Trophoblast cell (in vitro differentiated cells and primary cell): ENCODE results near the gene FER.

Experiments
- DNase-seq, 2 donors: peaks; one replicate each; pipeline ENCODE4 v3.0.0-alpha.2; 2016
- H2AFZ ChIP-seq: 2 replicates; pipeline ENCODE4 v1.6.1; 2013; ENCODE audit warnings: low read length, moderate library complexity, mild to moderate bottlenecking; ENCODE audit not compliant: insufficient read depth, poor library complexity
- H2AK5ac ChIP-seq: 2 replicates; pipeline ENCODE4 v1.6.1; 2013; ENCODE audit warnings: mild to moderate bottlenecking, low read length
- H2BK120ac ChIP-seq: 2 replicates; pipeline ENCODE4 v1.6.1; 2013; ENCODE audit warnings: low read length, mild to moderate bottlenecking, moderate library complexity; ENCODE audit not compliant: insufficient read depth, poor library complexity
- H2BK12ac ChIP-seq: 2 replicates; pipeline ENCODE4 v1.6.1; 2013; ENCODE audit warnings: mild to moderate bottlenecking, low read length, moderate library complexity
- H2BK5ac ChIP-seq: 2 replicates; pipeline ENCODE4 v1.6.1; 2013; ENCODE audit warnings: low read length, low read depth, moderate library complexity, mild to moderate bottlenecking; ENCODE audit not compliant: poor library complexity
- H3K14ac ChIP-seq: 2 replicates; pipeline ENCODE4 v1.6.1; 2013; ENCODE audit warnings: mild to moderate bottlenecking, low read length
- H3K18ac ChIP-seq: 2 replicates; pipeline ENCODE4 v1.6.1; 2013; ENCODE audit warnings: mild to moderate bottlenecking, low read length
- H3K23ac ChIP-seq: 2 replicates; pipeline ENCODE4 v1.6.1; 2013; ENCODE audit warnings: low read length
- H3K27ac ChIP-seq: 2 replicates; pipeline ENCODE4 v1.5.1; 2013; ENCODE audit warnings: low read depth, mild to moderate bottlenecking, inconsistent platforms, low read length, moderate library complexity
- H3K27me3 ChIP-seq: 2 replicates; pipeline ENCODE4 v1.6.1; 2013; ENCODE audit warnings: inconsistent platforms, mild to moderate bottlenecking, low read length, moderate library complexity; ENCODE audit not compliant: insufficient read depth
- H3K36me3 ChIP-seq, 2 experiments: 1 replicate in 1 of 2; 2 replicates in 1 of 2; pipeline ENCODE4 v1.6.1; 2013; ENCODE audit warnings: low read length in 2 of 2, mild to moderate bottlenecking in 2 of 2, moderate library complexity in 1 of 2; ENCODE audit not compliant: insufficient read depth in 2 of 2, control insufficient read depth in 1 of 2
- H3K4ac ChIP-seq: 2 replicates; pipeline ENCODE4 v1.6.1; 2013; ENCODE audit warnings: low read depth, mild to moderate bottlenecking, low read length, moderate library complexity
- H3K4me1 ChIP-seq, 2 experiments: 1 replicate in 1 of 2; 2 replicates in 1 of 2; pipeline ENCODE4 v1.6.1; 2013; ENCODE audit warnings: low read length in 2 of 2, mild to moderate bottlenecking in 2 of 2, moderate library complexity in 1 of 2; ENCODE audit not compliant: insufficient read depth in 2 of 2, control insufficient read depth in 1 of 2
- H3K4me2 ChIP-seq: 2 replicates; pipeline ENCODE4 v1.6.1; 2013; ENCODE audit warnings: inconsistent platforms, mild to moderate bottlenecking, low read length, moderate library complexity
- H3K4me3 ChIP-seq: 2 replicates; pipeline ENCODE4 v1.5.1; 2013; ENCODE audit warnings: mild to moderate bottlenecking, low read depth, low read length, inconsistent platforms
- H3K79me1 ChIP-seq: one replicate; pipeline ENCODE4 v1.6.1; 2013; ENCODE audit warnings: low read length
- H3K79me2 ChIP-seq: 2 replicates; pipeline ENCODE4 v1.6.1; 2013; ENCODE audit warnings: low read length, mild to moderate bottlenecking; ENCODE audit not compliant: control insufficient read depth, insufficient read depth, poor library complexity
- H3K9ac ChIP-seq: 2 replicates; pipeline ENCODE4 v1.6.1; 2013; ENCODE audit warnings: mild to moderate bottlenecking, low read length
- H3K9me3 ChIP-seq: 2 replicates; pipeline ENCODE4 v1.6.1; 2013; ENCODE audit warnings: low read depth, mild to moderate bottlenecking, control low read depth, inconsistent platforms, low read length; ENCODE audit not compliant: insufficient read depth
- H4K12ac ChIP-seq: 2 replicates; pipeline ENCODE4 v1.6.1; 2013; ENCODE audit warnings: low read depth, mild to moderate bottlenecking, low read length, moderate library complexity
- H4K8ac ChIP-seq: 2 replicates; pipeline ENCODE4 v1.6.1; 2013; ENCODE audit warnings: low read depth, mild to moderate bottlenecking, low read length, moderate library complexity
- H4K91ac ChIP-seq: one replicate; pipeline ENCODE4 v1.6.1; 2013; ENCODE audit warnings: low read depth, mild to moderate bottlenecking, low read length, moderate library complexity
- WGBS: extraction: QIAGEN DNeasy Blood & Tissue Kit; methylation state at CpG from one replicate; pipeline ENCODE4 v1.1.7; 2013; ENCODE audit warnings: missing lambda C conversion rate; ENCODE audit not compliant: insufficient read length, insufficient coverage; ENCODE audit errors: extremely low coverage; 5-methylcytosine and 5-hydroxymethylcytosine counted together

FER gene

GRCh38 chr5:109083937-109084336 lies 336.2 kb downstream of the FER start:
- H3K4me2 ChIP-seq: no peak overlapping the region
- H3K27ac ChIP-seq: no peak overlapping the region
- no peak overlapping the region for H2AK5ac ChIP-seq
- no peak overlapping the region for H2BK5ac ChIP-seq
- no peaks in the 10 kb centered on the region for H3K79me1 ChIP-seq
- H3K9ac ChIP-seq: no peak overlapping the region
- H3K4me3 ChIP-seq: no peak overlapping the region
- H4K12ac ChIP-seq: no peak overlapping the region
- no CpG with 5 or more reads among the region's 1 CpG for WGBS
- no peak overlapping the region for H2BK120ac ChIP-seq
- H3K9me3 ChIP-seq: no peaks in the 10 kb centered on the region
- H3K79me2 ChIP-seq: no peaks in the 10 kb centered on the region
- no peak overlapping the region for H4K8ac ChIP-seq
- H3K18ac ChIP-seq: no peak overlapping the region
- no peak overlapping the region for H3K14ac ChIP-seq
- H4K91ac ChIP-seq: no peak overlapping the region
- no peaks in the 10 kb centered on the region for H3K27me3 ChIP-seq
- no peak overlapping the region for H3K4ac ChIP-seq
- no peaks in the 10 kb centered on the region for H3K4me1 ChIP-seq
- no peak overlapping the region for H2AFZ ChIP-seq
- peak in 1 of 2 donors; percentile 2 for DNase-seq
- H3K36me3 ChIP-seq: no peaks in the 10 kb centered on the region
- H2BK12ac ChIP-seq: no peak overlapping the region
- no peak overlapping the region for H3K23ac ChIP-seq

- no peak overlapping the region for H2BK12ac ChIP-seq
- H3K18ac ChIP-seq: no peak overlapping the region
- no peak overlapping the region for H3K14ac ChIP-seq
- H3K4me1 ChIP-seq: no peaks in the 10 kb centered on the region
- H4K91ac ChIP-seq: no peak overlapping the region
- H3K79me2 ChIP-seq: no peaks in the 10 kb centered on the region
- no peak overlapping the region for H3K4me3 ChIP-seq
- H3K79me1 ChIP-seq: no peaks in the 10 kb centered on the region
- no peak overlapping the region for H3K9ac ChIP-seq
- no peak overlapping the region for H4K8ac ChIP-seq
- H3K27ac ChIP-seq: no peak overlapping the region
- H3K9me3 ChIP-seq: peaks cover 1% of the 10 kb centered on the region
- H2AK5ac ChIP-seq: no peak overlapping the region
- H3K4me2 ChIP-seq: no peak overlapping the region
- no peak for DNase-seq
- H2AFZ ChIP-seq: no peak overlapping the region
- H4K12ac ChIP-seq: no peak overlapping the region
- no peak overlapping the region for H3K4ac ChIP-seq
- H2BK120ac ChIP-seq: no peak overlapping the region
- H3K23ac ChIP-seq: no peak overlapping the region
- H2BK5ac ChIP-seq: no peak overlapping the region
- no peaks in the 10 kb centered on the region for H3K36me3 ChIP-seq
- H3K27me3 ChIP-seq: no peaks in the 10 kb centered on the region
Observed at GRCh38 chr5:109089191-109089590, 341.5 kb downstream of the FER start.

- Histone ChIP-seq H3K18ac (no peak overlapping the region), H3K4me3 (no peak overlapping the region), H3K79me1 (no peaks in the 10 kb centered on the region), H2BK120ac (no peak overlapping the region), H3K27me3 (no peaks in the 10 kb centered on the region), H3K4ac (no peak overlapping the region), H3K79me2 (no peaks in the 10 kb centered on the region), H3K27ac (no peak overlapping the region), H2AK5ac (no peak overlapping the region), H3K23ac (no peak overlapping the region), H3K9ac (no peak overlapping the region), H2BK12ac (no peak overlapping the region), H4K12ac (no peak overlapping the region), H3K36me3 (no peaks in the 10 kb centered on the region), H4K8ac (no peak overlapping the region), H3K4me1 (no peaks in the 10 kb centered on the region), H4K91ac (no peak overlapping the region), H3K4me2 (no peak overlapping the region), H3K14ac (no peak overlapping the region), H2AFZ (no peak overlapping the region), H3K9me3 (no peaks in the 10 kb centered on the region), H2BK5ac (no peak overlapping the region)
- no peak for DNase-seq
- no CpG with 5 or more reads among the region's 1 CpG for WGBS
Observed at GRCh38 chr5:109099081-109099480, 351.4 kb downstream of the FER start.

GRCh38 chr5:109100971-109101370 lies 353.3 kb downstream of the FER start:
- no peak overlapping the region for H2BK5ac ChIP-seq
- no peaks in the 10 kb centered on the region for H3K79me1 ChIP-seq
- H2AFZ ChIP-seq: no peak overlapping the region
- H3K27ac ChIP-seq: no peak overlapping the region
- no peaks in the 10 kb centered on the region for H3K79me2 ChIP-seq
- H3K9ac ChIP-seq: no peak overlapping the region
- no peaks in the 10 kb centered on the region for H3K9me3 ChIP-seq
- no peak overlapping the region for H4K12ac ChIP-seq
- no peak overlapping the region for H3K18ac ChIP-seq
- no peak overlapping the region for H4K8ac ChIP-seq
- no peaks in the 10 kb centered on the region for H3K36me3 ChIP-seq
- H3K4me1 ChIP-seq: no peaks in the 10 kb centered on the region
- no peak overlapping the region for H2AK5ac ChIP-seq
- DNase-seq: no peak
- no peak overlapping the region for H2BK120ac ChIP-seq
- H3K27me3 ChIP-seq: no peaks in the 10 kb centered on the region
- WGBS: no CpG with 5 or more reads among the region's 2 CpGs
- H4K91ac ChIP-seq: no peak overlapping the region
- no peak overlapping the region for H3K4me3 ChIP-seq
- H2BK12ac ChIP-seq: no peak overlapping the region
- no peak overlapping the region for H3K14ac ChIP-seq
- no peak overlapping the region for H3K4me2 ChIP-seq
- no peak overlapping the region for H3K4ac ChIP-seq
- H3K23ac ChIP-seq: no peak overlapping the region
